GM12801 (cell line): ENCODE data around the gene PPP6C.

Experiments used
- CTCF ChIP-seq: IDR thresholded peaks from one replicate; pipeline ENCODE4 v1.5.1; 2011; ENCODE audit warnings: control low read depth; ENCODE audit not compliant: insufficient read length; ENCODE audit errors: extremely low read depth

Gene PPP6C

GRCh38 chr9:125183054-125183453 lies 6.5 kb downstream of the PPP6C start:
- no peak for TF ChIP-seq CTCF

GRCh38 chr9:125180876-125181275 lies 8.7 kb downstream of the PPP6C start:
- TF ChIP-seq CTCF, result no peak

- TF ChIP-seq CTCF, result no peak
Measured at GRCh38 chr9:125177888-125178287, 11.7 kb downstream of the PPP6C start.

GRCh38 chr9:125176636-125177035 lies 13.0 kb downstream of the PPP6C start:
- TF ChIP-seq CTCF, result no peak

GRCh38 chr9:125172031-125172755 lies 17.4 kb downstream of the PPP6C start:
- TF ChIP-seq CTCF, result no peak

GRCh38 chr9:125169895-125170294 lies 19.7 kb downstream of the PPP6C start:
- TF ChIP-seq CTCF, result no peak

- TF ChIP-seq CTCF, result no peak
Measured at GRCh38 chr9:125166762-125167161, 22.8 kb downstream of the PPP6C start.
